IMR-90 (cell line): ENCODE data around the gene GPX5. TPM values are rescaled to one million over a fixed set of nuclear protein-coding genes. Genes with fewer than 3 reads are reported as not detected.

Experiments used
- ATAC-seq: fragments of 200-7000 bp; cut with Tn5 transposase; 2 replicates; pipeline ENCODE4 v1.9.1; 2020; ENCODE audit warnings: low read depth, mild to moderate bottlenecking, moderate library complexity
- BruUV-seq: library from RNA; stranded (reverse); fragments of 400-500 nt; replicated peaks from 2 replicates; lab custom pipeline; 2021; lab: Mats Ljungman, UMichigan
- CTCF ChIA-PET: fragments of 300-600 bp; formaldehyde crosslinking; extraction: SDS; loops from one replicate; lab custom pipeline; 2021; ENCODE audit warnings: antibody characterized with exemption; lab: Yijun Ruan, JAX
- POLR2A ChIA-PET: fragments of 300-600 bp; sonication (Branson Sonifier 250); formaldehyde crosslinking; loops from one replicate; lab custom pipeline; 2022; ENCODE audit warnings: antibody characterized with exemption; ENCODE audit not compliant: unreplicated experiment; lab: Charles Lee
- DNase-seq: peaks from one replicate; pipeline ENCODE4 v3.0.0; 2013
- H2AFZ ChIP-seq: replicated peaks from 2 replicates; pipeline ENCODE3; 2013; ENCODE audit warnings: low read length, mild to moderate bottlenecking; ENCODE audit not compliant: poor library complexity
- H2AK5ac ChIP-seq: 2 replicates; pipeline ENCODE4 v1.6.1; 2013; ENCODE audit warnings: low read depth, low read length, inconsistent platforms
- H2AK9ac ChIP-seq: replicated peaks from 2 replicates; pipeline ENCODE3; 2013; ENCODE audit warnings: mild to moderate bottlenecking, low read depth, low read length, moderate library complexity; ENCODE audit not compliant: poor library complexity
- H2BK120ac ChIP-seq: 2 replicates; pipeline ENCODE4 v1.6.1; 2013; ENCODE audit warnings: low read depth, low read length, inconsistent platforms
- H2BK15ac ChIP-seq: 3 replicates; pipeline ENCODE4 v1.6.1; 2013; ENCODE audit warnings: low read depth, low read length, inconsistent platforms
- H2BK20ac ChIP-seq: 2 replicates; pipeline ENCODE4 v1.6.1; 2013; ENCODE audit warnings: low read depth, mild to moderate bottlenecking, inconsistent platforms, low read length, moderate library complexity
- H2BK5ac ChIP-seq: 2 replicates; pipeline ENCODE4 v1.6.1; 2013; ENCODE audit warnings: mild to moderate bottlenecking, low read depth, low read length, inconsistent platforms; ENCODE audit not compliant: poor library complexity, severe bottlenecking
- H3K14ac ChIP-seq: replicated peaks from 2 replicates; pipeline ENCODE4 v1.6.1; 2013; ENCODE audit warnings: low read depth, low read length, inconsistent platforms
- H3K18ac ChIP-seq: 2 replicates; pipeline ENCODE4 v1.6.1; 2013; ENCODE audit warnings: low read depth, low read length, control low read depth
- H3K23ac ChIP-seq: 2 replicates; pipeline ENCODE4 v1.6.1; 2013; ENCODE audit warnings: low read depth, low read length, inconsistent platforms
- H3K27ac ChIP-seq: 2 replicates; pipeline ENCODE4 v1.5.1; 2013; ENCODE audit warnings: mild to moderate bottlenecking, control low read depth, low read length; ENCODE audit not compliant: insufficient read depth
- H3K27me3 ChIP-seq: 2 replicates; pipeline ENCODE4 v1.6.1; 2013; ENCODE audit warnings: low read length; ENCODE audit not compliant: control insufficient read depth, insufficient read depth
- H3K36me3 ChIP-seq: 2 replicates; pipeline ENCODE4 v1.6.1; 2013; ENCODE audit warnings: low read length, mixed read lengths; ENCODE audit not compliant: control insufficient read depth, insufficient read depth
- H3K4ac ChIP-seq: 2 replicates; pipeline ENCODE4 v1.6.1; 2013; ENCODE audit warnings: low read depth, low read length, inconsistent platforms
- H3K4me1 ChIP-seq: 2 replicates; pipeline ENCODE4 v1.6.1; 2013; ENCODE audit warnings: low read length, mixed read lengths; ENCODE audit not compliant: control insufficient read depth, insufficient read depth
- H3K4me2 ChIP-seq: 2 replicates; pipeline ENCODE4 v1.6.1; 2013; ENCODE audit warnings: low read depth, mild to moderate bottlenecking, control low read depth, low read length, moderate library complexity
- H3K4me3 ChIP-seq: 2 replicates; pipeline ENCODE4 v1.5.1; 2013; ENCODE audit warnings: low read depth, mild to moderate bottlenecking, control low read depth, low read length, moderate library complexity; ENCODE audit not compliant: insufficient read depth
- H3K56ac ChIP-seq: 2 replicates; pipeline ENCODE4 v1.6.1; 2013; ENCODE audit warnings: low read length, inconsistent platforms; ENCODE audit not compliant: insufficient read depth; ENCODE audit errors: extremely low read depth
- H3K79me1 ChIP-seq, 2 experiments: 2 replicates each; pipeline ENCODE4 v1.6.1; 2013; ENCODE audit warnings: low read length in 2 of 2, inconsistent platforms in 1 of 2, low read depth in 1 of 2
- H3K9ac ChIP-seq: 2 replicates; pipeline ENCODE4 v1.6.1; 2013; ENCODE audit warnings: low read depth, low read length, control low read depth
- H3K9me1 ChIP-seq: 2 replicates; pipeline ENCODE4 v1.6.1; 2013; ENCODE audit warnings: low read length, inconsistent platforms; ENCODE audit not compliant: insufficient read depth
- H3K9me3 ChIP-seq: 2 replicates; pipeline ENCODE4 v1.6.1; 2013; ENCODE audit warnings: low read length; ENCODE audit not compliant: control insufficient read depth, insufficient read depth
- H4K20me1 ChIP-seq: 2 replicates; pipeline ENCODE4 v1.6.1; 2013; ENCODE audit warnings: low read length, inconsistent platforms; ENCODE audit not compliant: insufficient read depth
- H4K5ac ChIP-seq: 2 replicates; pipeline ENCODE4 v1.6.1; 2013; ENCODE audit warnings: mild to moderate bottlenecking, low read depth, low read length, control low read depth
- H4K8ac ChIP-seq, 2 experiments: 2 replicates each; pipeline ENCODE4 v1.6.1; 2013; ENCODE audit warnings: low read depth in 2 of 2, low read length in 2 of 2, control low read depth in 1 of 2, inconsistent platforms in 1 of 2
- H4K91ac ChIP-seq: 2 replicates; pipeline ENCODE4 v1.6.1; 2013; ENCODE audit warnings: low read depth, low read length, inconsistent platforms; ENCODE audit not compliant: insufficient read depth
- BHLHE40 ChIP-seq: fragments of 150-350 bp; IDR thresholded peaks from 2 replicates; pipeline ENCODE4 v1.6.1; 2016; ENCODE audit warnings: mild to moderate bottlenecking, low read depth, low read length
- CEBPB ChIP-seq: IDR thresholded peaks from 2 replicates; pipeline ENCODE4 v1.6.1; 2012; ENCODE audit warnings: low read depth, low read length, improper control_type of control experiment
- CHD1 ChIP-seq: IDR thresholded peaks from 2 replicates; pipeline ENCODE4 v1.6.1; 2012; ENCODE audit warnings: low read depth, low read length, improper control_type of control experiment
- CTCF ChIP-seq: conservative IDR thresholded peaks from 2 replicates; pipeline ENCODE4 v1.5.1; 2012; ENCODE audit warnings: mild to moderate bottlenecking, low read depth, low read length, improper control_type of control experiment
- ELK1 ChIP-seq: fragments of 150-350 bp; IDR thresholded peaks from 2 replicates; pipeline ENCODE4 v1.6.1; 2016; ENCODE audit warnings: low read depth, mild to moderate bottlenecking, low read length, moderate library complexity, borderline replicate concordance
- FOS ChIP-seq: fragments of 150-350 bp; IDR thresholded peaks from 2 replicates; pipeline ENCODE4 v1.6.1; 2016; ENCODE audit warnings: low read depth, low read length
- MAFK ChIP-seq: IDR thresholded peaks from 2 replicates; pipeline ENCODE4 v1.6.1; 2012; ENCODE audit warnings: low read depth, low read length, improper control_type of control experiment
- MAZ ChIP-seq: IDR thresholded peaks from 2 replicates; pipeline ENCODE4 v1.6.1; 2012; ENCODE audit warnings: low read depth, mild to moderate bottlenecking, low read length, improper control_type of control experiment, moderate library complexity, borderline replicate concordance
- MXI1 ChIP-seq: IDR thresholded peaks from 2 replicates; pipeline ENCODE4 v1.6.1; 2012; ENCODE audit warnings: low read depth, mild to moderate bottlenecking, low read length, moderate library complexity, borderline replicate concordance
- NFE2L2 ChIP-seq: fragments of 150-350 bp; IDR thresholded peaks from 2 replicates; pipeline ENCODE4 v1.6.1; 2016; ENCODE audit warnings: low read depth, mild to moderate bottlenecking, low read length
- POLR2A ChIP-seq: IDR thresholded peaks from 2 replicates; pipeline ENCODE4 v1.6.1; 2012; ENCODE audit warnings: mild to moderate bottlenecking, low read depth, low read length
- RAD21 ChIP-seq: IDR thresholded peaks from 2 replicates; pipeline ENCODE4 v1.6.1; 2012; ENCODE audit warnings: low read length, improper control_type of control experiment
- RCOR1 ChIP-seq: IDR thresholded peaks from 2 replicates; pipeline ENCODE4 v1.6.1; 2012; ENCODE audit warnings: mild to moderate bottlenecking, low read length, improper control_type of control experiment; ENCODE audit not compliant: insufficient replicate concordance
- RFX5 ChIP-seq: IDR thresholded peaks from 2 replicates; pipeline ENCODE4 v1.8.0; 2012; ENCODE audit warnings: low read depth, mild to moderate bottlenecking, low read length, moderate library complexity
- SMC3 ChIP-seq: fragments of 150-350 bp; IDR thresholded peaks from 2 replicates; pipeline ENCODE4 v1.6.1; 2016; ENCODE audit warnings: low read depth, mild to moderate bottlenecking, antibody characterized with exemption, low read length, moderate library complexity
- USF2 ChIP-seq: fragments of 150-350 bp; IDR thresholded peaks from 2 replicates; pipeline ENCODE4 v1.6.1; 2017; ENCODE audit warnings: mild to moderate bottlenecking, antibody characterized with exemption, low read length, low read depth
- WGBS, 2 experiments: methylation state at CpG; one replicate each; pipeline versions ENCODE4 v1.1.5 to v1.1.7; 2013; ENCODE audit warnings: missing lambda C conversion rate in 2 of 2; ENCODE audit not compliant: insufficient read length in 1 of 2; ENCODE audit errors: extremely low coverage in 2 of 2; 5-methylcytosine and 5-hydroxymethylcytosine counted together
- dilution Hi-C: fragments of 300-500 bp; cut with HindIII; formaldehyde crosslinking; loops from one replicate; pipeline ENCODE4 v1.14.3; 2018; ENCODE audit warnings: low sequenced_read_pairs; ENCODE audit not compliant: unreplicated experiment
- in situ Hi-C: fragments of 300-500 bp; cut with MboI; formaldehyde crosslinking; loops from 3 replicates; pipeline ENCODE4 v1.14.3; 2019; ENCODE audit warnings: low sequenced_read_pairs, inconsistent platforms, mixed read lengths
- intact Hi-C: fragments of 100-400 bp; cut with micrococcal nuclease; formaldehyde crosslinking; loops from 2 replicates; pipeline ENCODE4 v1.10.0; 2022
- polyA plus RNA-seq, 3 experiments: library from polyadenylated mRNA; depleted of rRNA; stranded (reverse); fragments of >200 nt; gene quantifications; 2 replicates each; pipeline ENCODE4 v1.2.3, GENCODE V29; 2012; ENCODE audit warnings: low replicate concordance in 1 of 3
- total RNA-seq: library from RNA; depleted of rRNA; stranded (reverse); fragments of >200 nt; gene quantifications from 2 replicates; pipeline ENCODE4 v1.2.3, GENCODE V29; 2012

Gene GPX5
- total and polyA plus RNA-seq, 2 of the 4 experiments (the other 2 are of a cell fraction) = not detected

GRCh38 chr6:28537509-28538140, 11.9 kb downstream of the GPX5 start:
- TF ChIP-seq RAD21 (no peak), POLR2A (no peak), NFE2L2 (no peak), MAZ (no peak), SMC3 (no peak), RFX5 (no peak), ELK1 (no peak), MAFK (no peak), CTCF (no peak), FOS (no peak), BHLHE40 (no peak), MXI1 (no peak), USF2 (no peak), CHD1 (no peak), RCOR1 (no peak), CEBPB (no peak)

More at GRCh38 chr6:28537509-28538140, 11.9 kb downstream of the GPX5 start:
- Histone ChIP-seq H3K27ac (no peak overlapping the region), H2BK5ac (no peak overlapping the region), H2BK20ac (no peak overlapping the region), H3K27me3 (no peaks in the 10 kb centered on the region; the same call in 1 of the 2 replicates), H3K4me3 (no peak overlapping the region), H3K4me2 (0 out of 2 replicates have a peak overlapping the region, but pooled peaks have one; percentile 77), H2BK15ac (no peak overlapping the region), H4K20me1 (no peaks in the 10 kb centered on the region), H2AK9ac (no peak overlapping the region), H2BK120ac (no peak overlapping the region), H3K4ac (no peak overlapping the region), H4K8ac (no peak overlapping the region), H4K91ac (no peak overlapping the region), H4K5ac (no peak overlapping the region), H3K9ac (no peak overlapping the region), H3K79me1 (no peaks in the 10 kb centered on the region), H3K36me3 (no peaks in the 10 kb centered on the region), H2AFZ (no peak overlapping the region), H3K18ac (no peak overlapping the region), H3K23ac (no peak overlapping the region), H3K9me1 (no peaks in the 10 kb centered on the region), H3K56ac (no peak overlapping the region), H3K9me3 (no peaks in the 10 kb centered on the region), H2AK5ac (no peak overlapping the region), H3K4me1 (no peaks in the 10 kb centered on the region), H3K14ac (no peak overlapping the region)
- intact Hi-C loops (no loop called here), in situ Hi-C loops (no loop called here), dilution Hi-C loops (no loop called here)
- ChIA-PET CTCF (interaction anchor here (0.6 kb wide), 1 partner anchor 29 kb away, joined by 4 read pairs; no protein-coding TSS in a partner anchor), POLR2A (no interaction called here)
- DNase-seq = peak; percentile 4
- ATAC-seq = no peak
- no TSS peak for BruUV-seq
- 13% methylated on average over 3 of the region's 22 CpGs; no CpG with 5 or more reads in 1 of the 2 experiments for WGBS, 2 experiments
